Mesendoderm (in vitro differentiated cells): Measurements from ENCODE around the gene KLF7.

Experiments used
- DNase-seq: peaks from one replicate; pipeline ENCODE4 v3.0.0; 2013
- H2AK5ac ChIP-seq: 2 replicates; pipeline ENCODE4 v1.6.1; 2013; ENCODE audit warnings: low read length, inconsistent platforms
- H2BK120ac ChIP-seq: 2 replicates; pipeline ENCODE4 v1.6.1; 2013; ENCODE audit warnings: low read depth, mild to moderate bottlenecking, low read length, moderate library complexity, mixed read lengths
- H2BK15ac ChIP-seq: replicated peaks from 2 replicates; pipeline ENCODE4 v1.6.1; 2013; ENCODE audit warnings: low read depth, mild to moderate bottlenecking, moderate library complexity
- H2BK5ac ChIP-seq: 2 replicates; pipeline ENCODE4 v1.6.1; 2013; ENCODE audit warnings: low read length, inconsistent platforms
- H3K18ac ChIP-seq: 2 replicates; pipeline ENCODE4 v1.6.1; 2013; ENCODE audit warnings: mild to moderate bottlenecking, low read length, mixed read lengths
- H3K23ac ChIP-seq: one replicate; pipeline ENCODE4 v1.6.1; 2013; ENCODE audit warnings: low read length
- H3K27ac ChIP-seq: 2 replicates; pipeline ENCODE4 v1.5.1; 2013; ENCODE audit warnings: low read depth, mild to moderate bottlenecking, inconsistent platforms, low read length, moderate library complexity
- H3K27me3 ChIP-seq: 2 replicates; pipeline ENCODE4 v1.6.1; 2013; ENCODE audit warnings: low read length, control low read depth, mild to moderate bottlenecking, inconsistent platforms; ENCODE audit not compliant: insufficient read depth, poor library complexity
- H3K36me3 ChIP-seq: 2 replicates; pipeline ENCODE4 v1.6.1; 2013; ENCODE audit warnings: low read length, inconsistent platforms; ENCODE audit not compliant: control insufficient read depth, insufficient read depth
- H3K4ac ChIP-seq: one replicate; pipeline ENCODE4 v1.6.1; 2013; ENCODE audit warnings: low read depth, mild to moderate bottlenecking, low read length, moderate library complexity
- H3K4me1 ChIP-seq: 2 replicates; pipeline ENCODE4 v1.6.1; 2013; ENCODE audit warnings: low read depth, low read length, inconsistent platforms; ENCODE audit not compliant: control insufficient read depth
- H3K4me2 ChIP-seq: 2 replicates; pipeline ENCODE4 v1.6.1; 2013; ENCODE audit warnings: low read length
- H3K4me3 ChIP-seq: 2 replicates; pipeline ENCODE4 v1.5.1; 2013; ENCODE audit warnings: mild to moderate bottlenecking, low read length
- H3K56ac ChIP-seq: one replicate; pipeline ENCODE4 v1.6.1; 2013; ENCODE audit warnings: low read length
- H3K79me1 ChIP-seq: 2 replicates; pipeline ENCODE4 v1.6.1; 2013; ENCODE audit warnings: low read length, inconsistent platforms
- H3K79me2 ChIP-seq: 2 replicates; pipeline ENCODE4 v1.6.1; 2013; ENCODE audit warnings: mild to moderate bottlenecking, low read length; ENCODE audit not compliant: control insufficient read depth, insufficient read depth
- H3K9ac ChIP-seq: 2 replicates; pipeline ENCODE4 v1.6.1; 2013; ENCODE audit warnings: low read length, inconsistent platforms
- H4K5ac ChIP-seq: one replicate; pipeline ENCODE4 v1.6.1; 2013; ENCODE audit warnings: low read length
- H4K8ac ChIP-seq: one replicate; pipeline ENCODE4 v1.6.1; 2013; ENCODE audit warnings: low read depth, mild to moderate bottlenecking, control low read depth, low read length, moderate library complexity
- WGBS: extraction: QIAGEN DNeasy Blood & Tissue Kit; methylation state at CpG from one replicate; pipeline ENCODE4 v1.1.7; 2013; ENCODE audit warnings: low lambda C conversion rate, missing lambda C conversion rate; ENCODE audit not compliant: insufficient coverage; ENCODE audit errors: extremely low coverage; 5-methylcytosine and 5-hydroxymethylcytosine counted together

KLF7 gene

GRCh38 chr2:207150284-207150683 is 15.5 kb downstream of the KLF7 start:
- WGBS = no CpG with 5 or more reads among the region's 5 CpGs
- peaks cover 26% of the 10 kb centered on the region for H3K4me1 ChIP-seq

DNA sequence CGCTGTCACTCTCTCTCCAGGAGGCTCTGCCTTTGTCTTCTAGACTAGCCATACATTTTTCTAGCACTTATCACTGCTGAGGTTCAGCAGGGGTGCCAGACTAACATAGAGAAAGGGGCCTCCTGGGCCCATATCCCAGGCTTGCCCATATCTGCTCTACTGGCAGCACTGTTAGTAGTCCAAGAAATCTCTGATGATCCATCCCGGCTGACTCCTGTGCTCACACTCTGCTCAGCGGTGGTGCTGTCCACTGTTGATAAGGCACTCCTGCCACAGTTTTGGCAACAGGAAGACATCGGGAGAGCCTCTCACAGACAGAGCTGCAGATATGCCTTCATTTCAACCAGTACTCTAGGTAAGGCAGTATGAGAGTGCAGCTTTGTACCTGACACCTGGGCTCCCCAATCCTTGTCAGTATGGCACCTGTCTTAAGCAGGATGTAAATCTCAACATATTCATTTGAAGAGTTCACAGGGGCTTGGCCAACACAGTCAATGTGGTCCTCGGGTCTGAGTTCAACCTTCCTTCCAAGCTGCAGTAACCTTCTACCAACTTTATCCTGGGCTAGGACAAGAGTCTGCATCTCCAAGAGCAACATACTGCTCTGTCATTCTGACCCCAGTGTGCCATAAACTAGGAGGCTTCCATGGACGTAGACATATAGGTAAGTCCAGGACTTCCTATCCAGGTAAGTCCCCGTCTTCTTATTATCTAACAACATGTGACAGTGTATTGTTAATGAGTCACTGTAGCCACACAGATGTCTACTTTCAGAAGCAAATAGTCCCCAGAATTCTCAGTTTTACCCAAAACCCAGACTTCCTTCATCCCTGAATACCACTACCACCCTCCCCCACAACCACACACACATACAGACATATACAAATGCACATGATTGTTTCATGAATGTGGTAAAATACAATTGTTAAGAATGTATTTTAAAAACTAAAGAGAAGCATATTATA is 16.2 kb downstream of the KLF7 start:
- DNase-seq = peak; percentile 98
- Histone ChIP-seq H3K36me3 (no peaks in the 10 kb centered on the region), H2AK5ac (peak overlapping the region; percentile 1), H3K4me2 (peak overlapping the region; percentile 1), H4K5ac (peak overlapping the region; percentile 72), H3K4me3 (no peak overlapping the region), H3K9ac (peak overlapping the region; percentile 54), H4K8ac (no peak overlapping the region), H3K27ac (peak overlapping the region; percentile 75), H3K4me1 (peaks cover 24% of the 10 kb centered on the region), H3K23ac (no peak overlapping the region), H3K4ac (peak overlapping the region; percentile 95), H2BK15ac (peak overlapping the region; percentile 1), H3K79me1 (peaks cover 11% of the 10 kb centered on the region), H3K27me3 (no peaks in the 10 kb centered on the region), H3K56ac (peak overlapping the region; percentile 84), H3K79me2 (peaks cover 78% of the 10 kb centered on the region), H2BK120ac (peak overlapping the region; percentile 83), H2BK5ac (peak overlapping the region; percentile 44), H3K18ac (peak overlapping the region; percentile 95)
- no CpG with 5 or more reads among the region's 7 CpGs for WGBS

More at GRCh38 chr2:207150284-207150683, 15.5 kb downstream of the KLF7 start:
- Histone ChIP-seq H2AK5ac (no peak overlapping the region), H3K27ac (peak overlapping the region; percentile 79), H3K27me3 (no peaks in the 10 kb centered on the region), H3K4ac (no peak overlapping the region), H3K79me1 (peaks cover 11% of the 10 kb centered on the region), H3K18ac (peak overlapping the region; percentile 69), H2BK15ac (no peak overlapping the region), H2BK120ac (no peak overlapping the region), H3K4me2 (no peak overlapping the region), H3K36me3 (no peaks in the 10 kb centered on the region), H4K5ac (no peak overlapping the region), H3K79me2 (peaks cover 81% of the 10 kb centered on the region), H3K56ac (peak overlapping the region; percentile 57), H3K9ac (peak overlapping the region; percentile 55), H2BK5ac (peak overlapping the region; percentile 51), H4K8ac (no peak overlapping the region), H3K4me3 (no peak overlapping the region), H3K23ac (no peak overlapping the region)
- no peak for DNase-seq

GRCh38 chr2:207148020-207148419 is 17.7 kb downstream of the KLF7 start:
- H3K36me3 ChIP-seq = no peaks in the 10 kb centered on the region
- no peak overlapping the region for H3K23ac ChIP-seq
- peak overlapping the region; percentile 90 for H3K4ac ChIP-seq
- H3K27ac ChIP-seq = no peak overlapping the region
- peak overlapping the region; percentile 85 for H3K18ac ChIP-seq
- H2BK5ac ChIP-seq = peak overlapping the region; percentile 36
- no peak overlapping the region for H3K4me3 ChIP-seq
- no peak overlapping the region for H3K4me2 ChIP-seq
- peaks cover 77% of the 10 kb centered on the region for H3K79me2 ChIP-seq
- no peak overlapping the region for H3K9ac ChIP-seq
- H3K79me1 ChIP-seq = peaks cover 11% of the 10 kb centered on the region
- H2AK5ac ChIP-seq = no peak overlapping the region
- H4K8ac ChIP-seq = no peak overlapping the region
- no peak overlapping the region for H2BK15ac ChIP-seq
- DNase-seq = no peak
- no CpG with 5 or more reads among the region's 2 CpGs for WGBS
- H2BK120ac ChIP-seq = peak overlapping the region; percentile 83
- H3K4me1 ChIP-seq = peaks cover 32% of the 10 kb centered on the region
- peak overlapping the region; percentile 34 for H3K56ac ChIP-seq
- H3K27me3 ChIP-seq = no peaks in the 10 kb centered on the region
- H4K5ac ChIP-seq = no peak overlapping the region

GRCh38 chr2:207144173-207144785 is 21.5 kb downstream of the KLF7 start:
- Histone ChIP-seq H3K27ac (peak overlapping the region; percentile 65), H3K27me3 (no peaks in the 10 kb centered on the region), H3K79me1 (peaks cover 17% of the 10 kb centered on the region), H3K56ac (peak overlapping the region; percentile 36), H2AK5ac (no peak overlapping the region), H4K8ac (no peak overlapping the region), H3K4me2 (no peak overlapping the region), H3K79me2 (peaks cover 73% of the 10 kb centered on the region), H3K4me3 (no peak overlapping the region), H2BK15ac (no peak overlapping the region), H3K4me1 (peaks cover 30% of the 10 kb centered on the region), H3K9ac (no peak overlapping the region), H3K23ac (no peak overlapping the region), H3K36me3 (no peaks in the 10 kb centered on the region), H2BK120ac (peak overlapping the region; percentile 86), H4K5ac (no peak overlapping the region), H3K4ac (no peak overlapping the region), H2BK5ac (no peak overlapping the region), H3K18ac (peak overlapping the region; percentile 94)
- no CpG with 5 or more reads among the region's 3 CpGs for WGBS
- no peak for DNase-seq

- peak; percentile 68 for DNase-seq
- WGBS = no CpG with 5 or more reads among the region's 13 CpGs
These were observed 22.3 kb downstream of the KLF7 start for GRCh38 chr2:207143215-207144172.

More at GRCh38 chr2:207143215-207144172, 22.3 kb downstream of the KLF7 start:
- H3K4ac ChIP-seq = peak overlapping the region; percentile 93
- H2BK15ac ChIP-seq = no peak overlapping the region
- peaks cover 17% of the 10 kb centered on the region for H3K79me1 ChIP-seq
- H3K4me3 ChIP-seq = no peak overlapping the region
- H3K4me1 ChIP-seq = peaks cover 28% of the 10 kb centered on the region
- no peak overlapping the region for H2AK5ac ChIP-seq
- peaks cover 74% of the 10 kb centered on the region for H3K79me2 ChIP-seq
- H3K56ac ChIP-seq = peak overlapping the region; percentile 81
- H3K27me3 ChIP-seq = no peaks in the 10 kb centered on the region
- no peak overlapping the region for H4K5ac ChIP-seq
- H3K18ac ChIP-seq = peak overlapping the region; percentile 94
- peak overlapping the region; percentile 86 for H2BK120ac ChIP-seq
- no peak overlapping the region for H3K23ac ChIP-seq
- peak overlapping the region; percentile 18 for H2BK5ac ChIP-seq
- H3K36me3 ChIP-seq = no peaks in the 10 kb centered on the region
- H3K27ac ChIP-seq = peak overlapping the region; percentile 65
- H3K4me2 ChIP-seq = no peak overlapping the region
- H4K8ac ChIP-seq = peak overlapping the region; percentile 88
- peak overlapping the region; percentile 45 for H3K9ac ChIP-seq
